Hepatocyte (in vitro differentiated cells): Measurements from ENCODE around the gene MYLK3. TPM values are rescaled to one million over a fixed set of nuclear protein-coding genes. Genes with fewer than 3 reads are reported as not detected.

Source experiments
- DNase-seq: peaks from one replicate; pipeline ENCODE4 v3.0.0-alpha.2; 2016; ENCODE audit warnings: low spot score
- H2AFZ ChIP-seq: fragments of 200-600 bp; sonication (generic); 2 replicates; pipeline ENCODE4 v1.6.0; 2016; ENCODE audit warnings: antibody characterized with exemption, mild to moderate bottlenecking
- H3K27ac ChIP-seq: fragments of 200-600 bp; sonication (generic); 2 replicates; pipeline ENCODE4 v1.5.1; 2016; ENCODE audit warnings: mild to moderate bottlenecking
- H3K27me3 ChIP-seq: fragments of 200-600 bp; sonication (generic); 2 replicates; pipeline ENCODE4 v1.6.1; 2016
- H3K36me3 ChIP-seq: fragments of 200-600 bp; sonication (generic); replicated peaks from 2 replicates; pipeline ENCODE4 v1.5.1; 2016; ENCODE audit warnings: low read depth; ENCODE audit not compliant: insufficient read depth
- H3K4me1 ChIP-seq: fragments of 200-600 bp; sonication (generic); 2 replicates; pipeline ENCODE4 v1.5.1; 2016; ENCODE audit warnings: mild to moderate bottlenecking, moderate library complexity; ENCODE audit not compliant: insufficient read depth
- H3K4me2 ChIP-seq: fragments of 200-600 bp; sonication (generic); 2 replicates; pipeline ENCODE4 v1.6.0; 2016
- H3K4me3 ChIP-seq: fragments of 200-600 bp; sonication (generic); 2 replicates; pipeline ENCODE4 v1.5.1; 2016; ENCODE audit warnings: mild to moderate bottlenecking
- H3K79me2 ChIP-seq: fragments of 200-600 bp; sonication (generic); 2 replicates; pipeline ENCODE4 v1.6.0; 2017; ENCODE audit warnings: mild to moderate bottlenecking
- H3K9me2 ChIP-seq: fragments of 200-600 bp; sonication (generic); replicated peaks from 2 replicates; pipeline ENCODE4 v1.6.0; 2017; ENCODE audit warnings: mild to moderate bottlenecking; ENCODE audit not compliant: insufficient read depth
- H3K9me3 ChIP-seq: fragments of 200-600 bp; sonication (generic); 2 replicates; pipeline ENCODE4 v1.5.1; 2016; ENCODE audit warnings: low read depth, mild to moderate bottlenecking
- H4K20me1 ChIP-seq: fragments of 200-600 bp; sonication (generic); 2 replicates; pipeline ENCODE4 v1.6.0; 2016; ENCODE audit warnings: mild to moderate bottlenecking; ENCODE audit not compliant: insufficient read depth, poor library complexity, severe bottlenecking
- CTCF ChIP-seq: fragments of 200-600 bp; sonication (generic); IDR thresholded peaks from 2 replicates; pipeline ENCODE4 v1.5.1; 2016; ENCODE audit warnings: antibody characterized with exemption, mild to moderate bottlenecking; ENCODE audit not compliant: poor library complexity
- EZH2 ChIP-seq: fragments of 200-600 bp; sonication (generic); IDR thresholded peaks from 2 replicates; pipeline ENCODE4 v1.6.1; 2016; ENCODE audit warnings: antibody characterized with exemption, mild to moderate bottlenecking, borderline replicate concordance
- EZH2phosphoT487 ChIP-seq: fragments of 200-600 bp; sonication (generic); IDR thresholded peaks from one replicate; pipeline ENCODE4 v1.6.1; 2018; ENCODE audit warnings: antibody characterized with exemption, mild to moderate bottlenecking, low read depth, moderate library complexity; ENCODE audit not compliant: unreplicated experiment, severe bottlenecking
- WGBS: methylation state at CpG from one replicate; pipeline ENCODE4 v1.1.6; 2016; ENCODE audit warnings: low lambda C conversion rate; ENCODE audit errors: missing lambda C conversion rate; 5-methylcytosine and 5-hydroxymethylcytosine counted together
- polyA plus RNA-seq: library from polyadenylated mRNA; unstranded; fragments of >200 nt; fragmentation: Nextera tagmentation; extraction: Ambion mirVana; gene quantifications from 2 replicates; pipeline ENCODE4 v1.2.1, GENCODE V29; 2016
- total RNA-seq: library from RNA; depleted of rRNA; stranded (reverse); fragments of >200 nt; gene quantifications from 2 replicates; pipeline ENCODE4 v1.2.3, GENCODE V29; 2014

Gene MYLK3
- total and polyA plus RNA-seq, 2 experiments from 2014 or later = 1.9 to 6.5 TPM

GRCh38 chr16:46732561-46732960, 15.6 kb downstream of the MYLK3 start:
- TF ChIP-seq CTCF (no peak), EZH2 (no peak)
- no peak overlapping the region for H3K4me2 ChIP-seq
- H3K9me3 ChIP-seq = no peaks in the 10 kb centered on the region
- no peaks in the 10 kb centered on the region for H3K4me1 ChIP-seq
- no peak overlapping the region for H3K27ac ChIP-seq
- DNase-seq = no peak
- H3K36me3 ChIP-seq = no peaks in the 10 kb centered on the region
- no peak overlapping the region for H2AFZ ChIP-seq
- H3K4me3 ChIP-seq = no peak overlapping the region
- no peaks in the 10 kb centered on the region for H3K79me2 ChIP-seq
- H4K20me1 ChIP-seq = no peaks in the 10 kb centered on the region
- no peaks in the 10 kb centered on the region for H3K9me2 ChIP-seq
- 86% methylated on average over 4 of the region's 4 CpGs for WGBS
- no peaks in the 10 kb centered on the region for H3K27me3 ChIP-seq

GRCh38 chr16:46731691-46732555, 16.2 kb downstream of the MYLK3 start:
- H3K27ac ChIP-seq = no peak overlapping the region
- no peak for DNase-seq
- no peaks in the 10 kb centered on the region for H3K79me2 ChIP-seq
- WGBS = 91% methylated on average over 23 of the region's 23 CpGs
- no peaks in the 10 kb centered on the region for H3K36me3 ChIP-seq
- no peaks in the 10 kb centered on the region for H3K9me3 ChIP-seq
- H3K4me3 ChIP-seq = no peak overlapping the region
- H3K4me2 ChIP-seq = no peak overlapping the region
- no peak for TF ChIP-seq EZH2phosphoT487
- no peak for TF ChIP-seq CTCF
- no peak for TF ChIP-seq EZH2
- H2AFZ ChIP-seq = no peak overlapping the region
- H3K27me3 ChIP-seq = no peaks in the 10 kb centered on the region
- H3K4me1 ChIP-seq = no peaks in the 10 kb centered on the region
- no peaks in the 10 kb centered on the region for H3K9me2 ChIP-seq
- no peaks in the 10 kb centered on the region for H4K20me1 ChIP-seq

GRCh38 chr16:46730801-46731690, 17.1 kb downstream of the MYLK3 start:
- no peaks in the 10 kb centered on the region for H3K79me2 ChIP-seq
- DNase-seq = no peak

More at GRCh38 chr16:46730801-46731690, 17.1 kb downstream of the MYLK3 start:
- H3K36me3 ChIP-seq = no peaks in the 10 kb centered on the region
- no peaks in the 10 kb centered on the region for H4K20me1 ChIP-seq
- H3K9me3 ChIP-seq = no peaks in the 10 kb centered on the region
- H3K27ac ChIP-seq = no peak overlapping the region
- 84% methylated on average over 17 of the region's 17 CpGs for WGBS
- H2AFZ ChIP-seq = no peak overlapping the region
- no peaks in the 10 kb centered on the region for H3K27me3 ChIP-seq
- TF ChIP-seq CTCF = no peak
- no peak for TF ChIP-seq EZH2phosphoT487
- no peak for TF ChIP-seq EZH2
- no peaks in the 10 kb centered on the region for H3K9me2 ChIP-seq
- no peak overlapping the region for H3K4me3 ChIP-seq
- H3K4me2 ChIP-seq = no peak overlapping the region
- no peaks in the 10 kb centered on the region for H3K4me1 ChIP-seq
